Cardiac muscle cell (in vitro differentiated cells and primary cell): Measurements from ENCODE around the gene OXT. TPM values are rescaled to one million over a fixed set of nuclear protein-coding genes. Genes with fewer than 3 reads are reported as not detected.
A peak's percentile ranks its signal among the peaks of the same experiment; 100 is the strongest.

Experiments used
- DNase-seq, 2 donors: peaks; one replicate each; pipeline versions ENCODE4 v3.0.0 to v3.0.0-alpha.2; 2010 to 2017; ENCODE audit warnings: low read depth in 1 of 2, low spot score in 1 of 2
- H3K27ac ChIP-seq: fragments of 200-600 bp; sonication (generic); 2 replicates; pipeline ENCODE4 v1.5.1; 2016
- H3K27me3 ChIP-seq: fragments of 200-600 bp; sonication (generic); 2 replicates; pipeline ENCODE4 v1.6.0; 2016; ENCODE audit warnings: control low read depth
- H3K36me3 ChIP-seq: fragments of 200-600 bp; sonication (generic); 2 replicates; pipeline ENCODE4 v1.5.1; 2016; ENCODE audit warnings: control low read depth
- H3K4me1 ChIP-seq: fragments of 200-600 bp; sonication (generic); 2 replicates; pipeline ENCODE4 v1.8.1; 2017; ENCODE audit warnings: low read depth, mild to moderate bottlenecking, mixed run types
- H3K4me3 ChIP-seq: fragments of 200-600 bp; sonication (generic); 2 replicates; pipeline ENCODE4 v1.5.1; 2016; ENCODE audit warnings: mild to moderate bottlenecking
- H3K9me3 ChIP-seq: fragments of 200-600 bp; sonication (generic); 2 replicates; pipeline ENCODE4 v1.5.1; 2017; ENCODE audit warnings: low read depth, mild to moderate bottlenecking, control low read depth
- polyA plus RNA-seq: library from polyadenylated mRNA; unstranded; fragments of >200 nt; fragmentation: Nextera tagmentation; extraction: Ambion mirVana; gene quantifications from 2 replicates; pipeline ENCODE4 v1.2.1, GENCODE V29; 2016
- total RNA-seq: library from RNA; depleted of rRNA; stranded (reverse); fragments of >200 nt; gene quantifications from 2 replicates; pipeline ENCODE4 v1.2.3, GENCODE V29; 2016
- TF ChIP-seq, protein P1 (sequence below): IDR thresholded peaks from 2 replicates; pipeline ENCODE4 v1.5.1; 2012; ENCODE audit warnings: low read depth, mild to moderate bottlenecking, low read length

OXT gene
- total and polyA plus RNA-seq, 2 experiments from 2014 or later, result not detected

DNA sequence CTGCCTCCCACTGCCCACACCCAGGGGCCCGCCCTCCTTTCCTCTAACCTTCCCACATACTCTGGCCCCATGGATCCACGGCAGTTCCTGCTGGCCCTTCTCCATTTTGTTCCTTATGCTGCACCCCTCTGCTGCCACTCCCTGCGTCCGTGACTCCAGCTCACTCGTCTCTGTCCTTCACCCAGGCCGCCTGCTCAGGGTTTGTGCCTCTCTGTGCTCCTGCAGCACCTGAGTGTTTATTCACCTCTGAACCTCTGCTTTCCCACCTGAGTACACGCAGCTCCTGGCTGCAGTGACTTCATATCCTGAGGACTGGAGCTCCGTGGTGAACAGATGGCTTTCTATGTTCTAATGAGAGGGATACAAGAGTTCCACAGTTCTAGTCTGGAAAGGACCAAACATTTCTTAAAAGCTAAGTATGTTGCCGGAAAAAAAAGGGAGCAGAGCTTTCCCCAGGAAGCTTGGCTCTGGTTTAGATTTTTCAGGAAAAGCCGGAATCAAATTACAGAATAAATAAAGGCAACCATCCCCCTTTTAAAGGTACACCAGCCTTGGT, 29.5 kb upstream of the OXT start:
- H3K4me3 ChIP-seq, result no peak overlapping the region
- DNase-seq, result peak in 1 of 2 donors; percentile 21
- TF ChIP-seq, protein P1, sequence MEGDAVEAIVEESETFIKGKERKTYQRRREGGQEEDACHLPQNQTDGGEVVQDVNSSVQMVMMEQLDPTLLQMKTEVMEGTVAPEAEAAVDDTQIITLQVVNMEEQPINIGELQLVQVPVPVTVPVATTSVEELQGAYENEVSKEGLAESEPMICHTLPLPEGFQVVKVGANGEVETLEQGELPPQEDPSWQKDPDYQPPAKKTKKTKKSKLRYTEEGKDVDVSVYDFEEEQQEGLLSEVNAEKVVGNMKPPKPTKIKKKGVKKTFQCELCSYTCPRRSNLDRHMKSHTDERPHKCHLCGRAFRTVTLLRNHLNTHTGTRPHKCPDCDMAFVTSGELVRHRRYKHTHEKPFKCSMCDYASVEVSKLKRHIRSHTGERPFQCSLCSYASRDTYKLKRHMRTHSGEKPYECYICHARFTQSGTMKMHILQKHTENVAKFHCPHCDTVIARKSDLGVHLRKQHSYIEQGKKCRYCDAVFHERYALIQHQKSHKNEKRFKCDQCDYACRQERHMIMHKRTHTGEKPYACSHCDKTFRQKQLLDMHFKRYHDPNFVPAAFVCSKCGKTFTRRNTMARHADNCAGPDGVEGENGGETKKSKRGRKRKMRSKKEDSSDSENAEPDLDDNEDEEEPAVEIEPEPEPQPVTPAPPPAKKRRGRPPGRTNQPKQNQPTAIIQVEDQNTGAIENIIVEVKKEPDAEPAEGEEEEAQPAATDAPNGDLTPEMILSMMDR, result no peak

DNA sequence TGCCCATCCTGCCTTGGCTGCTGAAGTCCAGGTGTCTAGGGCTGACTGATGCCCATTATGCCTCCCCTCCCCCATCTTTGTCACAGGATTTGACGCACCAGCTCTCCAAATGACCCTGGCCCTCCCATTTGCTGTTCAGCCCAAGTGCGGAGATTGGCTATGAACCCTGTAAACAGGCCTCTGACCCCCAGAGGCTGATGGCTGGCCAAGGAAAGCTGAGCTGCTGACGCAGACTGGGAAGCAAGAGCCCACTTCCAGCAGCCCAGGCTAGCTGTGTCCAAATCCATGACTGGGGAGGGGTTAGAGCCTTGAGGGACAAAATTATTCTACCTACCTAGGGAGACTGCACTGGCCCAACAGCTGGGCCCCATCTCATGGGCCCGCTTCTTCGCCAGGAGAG, 28.8 kb upstream of the OXT start:
- DNase-seq, result no peak
- H3K9me3 ChIP-seq, result no peaks in the 10 kb centered on the region
- no peak overlapping the region for H3K4me3 ChIP-seq
- peaks cover 3% of the 10 kb centered on the region for H3K4me1 ChIP-seq
- no peaks in the 10 kb centered on the region for H3K27me3 ChIP-seq
- no peak overlapping the region for H3K27ac ChIP-seq
- H3K36me3 ChIP-seq, result peaks cover 17% of the 10 kb centered on the region
- TF ChIP-seq, protein P1, result no peak

More for the DNA sequence above, 29.5 kb upstream of the OXT start:
- Histone ChIP-seq H3K4me1 (peaks cover 3% of the 10 kb centered on the region), H3K27ac (peak overlapping the region; percentile 49), H3K36me3 (peaks cover 23% of the 10 kb centered on the region), H3K9me3 (no peaks in the 10 kb centered on the region), H3K27me3 (no peaks in the 10 kb centered on the region)

DNA sequence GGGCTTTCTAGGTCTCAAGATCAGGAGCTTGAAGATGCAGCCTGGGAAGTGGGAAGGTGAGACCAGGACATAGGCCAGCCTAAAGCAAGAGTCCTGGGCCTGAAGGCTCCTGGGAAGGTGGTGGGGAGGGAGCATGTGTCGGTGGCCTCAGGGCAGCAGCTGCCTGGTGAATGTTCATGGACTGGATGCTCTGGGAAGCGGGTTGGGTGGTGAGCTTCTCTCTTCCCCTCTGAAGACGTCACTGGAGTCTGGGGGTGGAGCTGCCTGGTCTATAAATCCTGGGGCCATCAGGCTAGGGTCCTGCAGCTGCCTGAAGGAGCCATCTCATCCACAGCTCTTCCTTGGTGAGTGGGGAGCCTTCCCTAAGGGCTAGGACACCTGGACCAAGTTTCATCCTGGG, 28.1 kb upstream of the OXT start, which contains the start of gene GNRH2:
Gene GNRH2 (plus strand): TSS at position 301 of the 400 bp plus-strand sequence. CDS start 793 bp downstream, outside the sequence.
- Histone ChIP-seq H3K27ac (no peak within 1 kb of the TSS), H3K27me3 (no peaks in the 10 kb centered on the region), H3K4me3 (no peak within 1 kb of the TSS), H3K36me3 (peaks cover 16% of the 10 kb centered on the region), H3K9me3 (no peaks in the 10 kb centered on the region), H3K4me1 (peaks cover 3% of the 10 kb centered on the region)
- TF ChIP-seq, protein P1, result no peak
- DNase-seq, result no peak

DNA sequence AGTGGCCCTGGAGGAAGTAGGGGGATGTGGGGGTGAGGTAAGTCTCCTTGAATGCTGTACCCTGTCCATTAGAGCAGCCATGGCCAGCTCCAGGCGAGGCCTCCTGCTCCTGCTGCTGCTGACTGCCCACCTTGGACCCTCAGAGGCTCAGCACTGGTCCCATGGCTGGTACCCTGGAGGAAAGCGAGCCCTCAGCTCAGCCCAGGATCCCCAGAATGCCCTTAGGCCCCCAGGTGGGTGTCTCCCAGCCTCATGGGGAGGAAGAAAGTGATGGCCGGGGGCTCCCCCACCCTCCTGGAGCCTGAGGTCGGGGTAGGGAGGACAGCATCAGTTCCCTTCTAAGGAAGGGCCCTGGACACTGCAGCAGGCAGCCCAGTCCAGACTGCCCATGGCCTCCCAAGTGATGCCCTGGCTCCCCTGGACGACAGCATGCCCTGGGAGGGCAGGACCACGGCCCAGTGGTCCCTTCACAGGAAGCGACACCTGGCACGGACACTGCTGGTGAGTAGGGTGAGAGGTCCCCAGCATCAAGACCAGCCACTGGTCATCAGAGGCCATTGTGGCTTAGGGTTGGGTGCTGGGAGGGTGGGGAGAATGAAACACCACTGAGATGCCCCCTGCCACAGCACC, 27.0 kb upstream of the OXT start:
- no peak for DNase-seq
- Histone ChIP-seq H3K9me3 (no peaks in the 10 kb centered on the region), H3K4me1 (peaks cover 3% of the 10 kb centered on the region), H3K36me3 (peaks cover 12% of the 10 kb centered on the region), H3K4me3 (no peak overlapping the region), H3K27ac (no peak overlapping the region), H3K27me3 (no peaks in the 10 kb centered on the region)
- TF ChIP-seq, protein P1, result no peak

DNA sequence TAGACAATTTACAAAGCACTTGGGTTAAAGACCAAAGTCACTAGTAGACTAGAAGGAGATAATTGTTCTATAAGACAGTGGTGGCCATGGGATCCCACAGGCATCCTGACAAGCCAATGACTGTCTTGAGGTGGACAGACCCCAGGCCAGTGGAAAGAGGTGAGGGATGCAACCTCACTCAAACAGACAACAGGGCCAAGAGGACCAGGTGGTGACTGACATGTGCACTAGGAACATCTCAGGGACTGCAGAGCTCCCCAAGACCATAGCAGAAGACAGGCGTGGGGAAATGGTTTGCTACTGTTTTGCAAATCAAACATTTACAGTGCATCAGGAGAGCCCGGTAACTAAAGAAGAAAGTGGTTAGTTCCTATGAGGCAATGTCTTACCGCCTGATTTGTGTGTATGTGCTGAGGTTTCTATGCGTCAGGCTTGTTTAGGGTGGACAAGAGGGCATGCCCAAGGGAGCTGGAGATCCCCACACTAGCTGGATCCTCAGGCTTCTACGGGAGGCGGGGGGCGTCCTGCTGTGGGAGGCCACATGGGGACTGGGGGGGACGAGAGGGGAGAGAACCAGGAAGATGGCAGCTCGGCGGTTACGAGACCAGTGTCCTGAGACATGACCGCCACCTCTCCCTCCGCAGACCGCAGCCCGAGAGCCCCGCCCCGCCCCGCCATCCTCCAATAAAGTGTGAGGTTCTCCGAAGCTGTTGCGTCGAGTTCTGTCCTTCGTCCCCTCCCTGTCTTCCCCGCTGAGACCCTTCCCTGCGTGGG, 26.2 kb upstream of the OXT start:
- DNase-seq, result peak; percentile 80 to 81
- peak overlapping the region; percentile 93 for H3K4me3 ChIP-seq
- no peaks in the 10 kb centered on the region for H3K27me3 ChIP-seq
- H3K27ac ChIP-seq, result peak overlapping the region; percentile 52
- no peaks in the 10 kb centered on the region for H3K9me3 ChIP-seq
- peaks cover 3% of the 10 kb centered on the region for H3K4me1 ChIP-seq
- TF ChIP-seq, protein P1, result no peak
- peaks cover 11% of the 10 kb centered on the region for H3K36me3 ChIP-seq
